Hepatic stellate cell (primary cell): ENCODE results near the gene AANAT.
A peak's percentile ranks its signal among the peaks of the same experiment; 100 is the strongest.

Experiments
- DNase-seq: peaks from one replicate; pipeline ENCODE4 v3.0.0; 2011; ENCODE audit warnings: low spot score

AANAT gene

DNA sequence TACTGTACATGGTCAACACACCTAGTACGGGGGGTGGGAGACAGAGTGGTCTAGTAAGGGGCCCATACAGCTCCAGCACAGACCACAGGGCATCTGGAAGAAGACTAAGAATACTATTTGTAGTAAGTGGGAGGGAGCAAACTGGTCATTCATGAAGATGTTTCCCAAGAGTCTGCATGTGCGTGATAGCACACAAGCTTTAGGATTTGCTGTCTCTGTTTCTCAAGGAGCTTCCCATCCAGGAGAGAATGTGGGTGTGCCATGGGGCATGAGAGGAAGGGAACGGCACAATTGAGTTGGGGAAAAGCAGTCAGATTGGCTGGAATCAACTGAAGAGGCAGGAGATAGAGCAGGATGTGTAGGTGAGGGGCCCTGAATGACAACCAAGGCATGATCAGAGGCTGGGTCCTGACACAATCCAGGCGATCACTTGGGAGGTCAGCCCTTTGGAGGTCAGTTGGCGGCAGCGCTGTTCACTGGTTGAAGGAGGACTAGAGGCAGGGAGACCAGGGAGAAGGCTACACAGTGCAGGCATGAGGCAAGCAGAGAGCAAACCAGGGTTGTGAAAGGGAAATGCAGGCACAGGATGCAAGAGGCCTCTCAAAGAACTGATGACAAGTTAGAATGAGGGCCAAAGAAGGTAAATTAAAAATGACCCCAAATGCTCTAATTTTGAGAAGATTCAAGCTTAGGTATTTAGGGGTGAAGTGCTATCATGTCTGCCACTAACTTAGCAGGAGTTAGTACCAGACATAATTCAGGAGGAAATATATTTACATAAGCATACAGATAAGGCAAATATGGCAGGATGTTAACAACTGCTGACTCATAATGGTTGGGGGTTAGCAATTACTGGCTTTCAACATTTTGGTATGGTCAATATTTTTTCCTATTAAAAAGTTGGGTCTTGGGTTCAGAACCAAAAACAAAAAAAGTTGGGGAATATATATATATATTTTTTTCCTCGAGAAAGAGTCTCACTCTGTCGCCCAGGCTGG lies 24.8 kb upstream of the AANAT start:
- DNase-seq, result no peak

DNA sequence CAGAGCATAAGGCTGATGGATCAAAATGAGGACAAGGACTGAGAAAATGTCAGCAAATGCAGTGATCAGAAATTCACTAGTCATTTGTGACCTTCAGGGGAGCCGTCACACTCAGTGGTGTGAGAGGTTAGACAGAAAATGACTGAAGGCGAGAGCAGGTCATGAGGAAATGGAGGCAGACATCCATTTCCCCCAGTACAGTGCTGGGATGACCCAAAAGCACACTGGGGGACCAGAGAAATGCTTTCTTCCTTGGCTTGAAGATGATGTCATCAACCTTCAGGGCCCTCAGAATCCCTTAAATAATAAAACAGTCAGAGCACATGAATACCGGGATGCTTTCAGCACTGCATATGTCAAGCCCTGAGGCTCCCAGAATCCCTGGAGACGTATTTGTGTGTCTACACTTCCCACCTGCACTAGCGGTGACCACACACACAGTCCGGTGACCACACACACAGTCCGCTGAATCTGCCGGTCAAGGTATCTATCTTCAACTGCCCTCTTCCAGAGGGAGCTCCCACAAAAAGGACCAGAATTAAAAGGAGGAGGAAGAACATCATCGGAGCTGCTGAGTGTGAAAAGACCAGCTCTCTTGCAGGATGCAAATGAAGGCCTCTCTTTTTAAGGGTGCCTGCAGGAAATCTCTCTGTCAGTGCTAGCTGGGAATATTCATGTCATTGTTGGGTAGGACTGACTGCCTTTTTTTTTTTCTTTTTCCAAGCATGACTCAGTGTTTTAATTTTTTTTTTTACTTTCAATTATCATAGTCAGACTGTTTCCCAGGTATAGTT lies 22.7 kb upstream of the AANAT start:
- DNase-seq, result no peak

DNA sequence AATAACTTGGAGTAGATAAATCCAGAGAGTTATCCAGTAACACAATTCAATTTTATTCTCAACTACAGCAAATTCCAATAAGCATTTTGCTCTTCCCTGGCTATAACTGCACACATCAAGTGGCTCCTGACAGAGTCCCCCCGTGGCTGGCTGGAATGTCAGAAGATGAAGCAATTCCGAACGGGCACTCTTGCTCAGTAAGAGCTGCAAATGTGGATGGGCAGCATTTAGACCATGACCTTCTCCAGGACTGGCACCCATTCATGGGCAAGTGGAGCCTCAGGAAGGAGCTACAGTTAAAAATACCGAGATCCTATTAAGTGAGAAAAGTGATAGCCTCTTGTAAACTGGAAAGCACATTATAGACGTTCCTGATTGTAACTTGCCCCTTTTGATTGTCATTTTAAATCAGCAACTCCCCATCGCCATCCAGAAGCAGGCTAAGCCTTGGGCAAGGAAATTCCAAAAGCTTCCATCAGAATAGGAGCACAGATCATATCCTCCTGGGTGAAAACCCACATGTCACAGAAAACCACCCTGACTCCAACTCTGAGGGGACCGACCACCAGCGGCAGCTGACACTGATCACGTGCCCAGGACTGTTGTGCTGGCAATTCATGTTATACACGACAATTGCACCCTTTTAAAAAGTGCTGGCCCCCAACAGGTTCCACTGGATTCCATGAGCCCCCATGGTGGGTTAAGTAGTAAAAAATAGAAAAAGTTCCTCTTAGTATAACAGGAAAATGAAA lies 21.5 kb upstream of the AANAT start:
- no peak for DNase-seq

DNA sequence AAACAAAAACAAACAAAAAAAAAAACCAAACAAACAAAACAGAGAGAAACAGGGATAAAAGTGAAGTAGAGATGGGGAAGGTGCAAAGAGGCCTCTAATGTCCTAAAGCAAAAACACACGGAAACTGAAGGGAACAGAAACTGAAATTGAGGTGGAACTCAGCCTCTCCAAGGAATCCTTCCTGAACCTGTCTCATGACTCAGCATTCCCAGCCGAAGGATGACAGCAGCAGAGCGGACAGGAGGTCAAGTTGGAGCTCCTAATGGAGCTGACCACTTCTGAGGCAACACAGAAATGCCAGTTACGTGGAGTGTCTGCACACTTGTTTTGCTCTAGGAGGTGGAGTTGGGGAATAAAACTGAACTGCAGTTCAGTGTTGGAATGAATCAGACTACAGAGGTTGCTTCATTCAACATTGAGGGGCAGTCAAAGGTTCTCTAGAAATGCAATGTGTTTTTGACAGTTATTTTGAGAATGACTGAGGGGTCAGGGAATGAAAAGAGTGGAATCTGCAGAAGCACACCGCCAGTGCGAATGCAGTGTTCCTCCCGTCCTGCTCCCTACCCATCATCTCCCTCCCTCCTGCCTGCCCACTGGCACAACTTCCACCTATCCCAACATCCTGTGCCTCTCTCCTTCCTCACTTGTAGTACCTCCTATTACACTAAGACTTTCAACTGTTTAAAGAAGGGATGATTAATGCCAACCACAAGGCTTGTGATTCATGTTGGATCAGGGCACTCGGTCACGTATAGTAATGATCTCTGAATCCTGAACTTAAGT lies 20.8 kb upstream of the AANAT start:
- peak; percentile 71 for DNase-seq

- no peak for DNase-seq
Observed at GRCh38 chr17:76447931-76448652, 19.3 kb upstream of the AANAT start.

DNA sequence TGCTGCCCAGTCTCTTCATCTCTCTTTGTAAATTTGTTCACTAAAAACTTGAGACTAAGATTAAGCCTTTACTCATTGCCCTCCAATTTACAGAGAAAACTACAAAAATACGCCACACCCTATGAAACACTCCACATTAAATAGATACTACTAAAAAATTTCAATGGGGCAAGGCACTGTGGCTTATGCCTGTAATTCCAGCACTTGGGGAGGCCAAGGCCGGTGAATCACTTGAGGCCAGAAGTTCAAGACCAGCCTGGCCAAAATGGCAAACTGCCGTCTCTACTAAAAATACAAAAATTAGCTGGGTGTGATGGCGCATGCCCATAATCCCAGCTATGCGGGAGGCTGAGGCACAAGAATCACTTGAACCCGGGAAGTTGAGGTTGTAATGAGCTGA lies 18.3 kb upstream of the AANAT start:
- DNase-seq, result no peak

- no peak for DNase-seq
Observed at GRCh38 chr17:76451506-76451905, 15.9 kb upstream of the AANAT start.

DNA sequence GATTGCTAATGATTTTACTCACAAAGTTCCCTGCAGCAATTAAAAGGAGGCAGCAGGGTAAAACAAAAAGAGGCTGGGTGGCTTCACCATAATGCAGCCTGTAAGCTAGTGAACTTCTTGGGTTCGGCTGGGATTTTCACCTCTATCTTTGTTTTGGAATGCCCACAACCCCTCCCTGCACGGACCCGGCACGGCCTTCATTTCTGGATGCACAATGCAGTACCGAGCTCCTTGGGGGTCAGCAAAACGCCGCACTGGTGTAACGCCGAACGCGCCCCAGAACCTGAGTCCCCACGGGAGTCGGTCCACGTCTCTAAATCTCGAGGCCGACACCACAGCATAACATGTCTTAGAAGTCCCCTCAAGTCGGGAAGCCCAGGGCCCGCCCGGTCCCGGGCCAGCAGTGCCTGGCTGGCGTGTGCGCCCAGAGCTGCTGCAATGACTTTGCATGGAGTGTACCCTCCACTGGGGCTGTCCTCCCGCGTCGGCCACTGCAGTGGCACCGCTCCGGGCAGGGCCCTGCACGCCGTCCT lies 15.2 kb upstream of the AANAT start:
- no peak for DNase-seq

- DNase-seq, result peak; percentile 94
Observed at GRCh38 chr17:76452660-76453430, 14.6 kb upstream of the AANAT start, which contains the start of gene UBE2O. Gene UBE2O (minus strand): TSS chr17:76453152. CDS start chr17:76453141, 11 bp downstream.

DNA sequence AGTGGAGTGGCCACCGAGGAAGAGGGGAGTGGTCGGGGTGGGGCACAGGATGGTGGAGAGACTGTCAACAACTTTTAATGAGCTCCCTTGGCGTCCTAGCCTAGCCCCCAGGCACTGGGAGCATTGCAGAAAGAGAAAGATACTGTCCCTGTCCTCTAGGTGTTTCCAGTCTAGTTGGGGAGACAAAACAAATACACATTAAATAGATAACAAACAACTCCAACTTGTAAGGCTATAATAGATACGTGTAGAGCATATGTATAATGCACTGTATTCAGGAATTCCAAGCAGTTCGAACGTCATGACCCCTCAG lies 14.0 kb upstream of the AANAT start:
- no peak for DNase-seq

GRCh38 chr17:76458580-76459490 lies 8.6 kb upstream of the AANAT start:
- peak; percentile 75 for DNase-seq

DNA sequence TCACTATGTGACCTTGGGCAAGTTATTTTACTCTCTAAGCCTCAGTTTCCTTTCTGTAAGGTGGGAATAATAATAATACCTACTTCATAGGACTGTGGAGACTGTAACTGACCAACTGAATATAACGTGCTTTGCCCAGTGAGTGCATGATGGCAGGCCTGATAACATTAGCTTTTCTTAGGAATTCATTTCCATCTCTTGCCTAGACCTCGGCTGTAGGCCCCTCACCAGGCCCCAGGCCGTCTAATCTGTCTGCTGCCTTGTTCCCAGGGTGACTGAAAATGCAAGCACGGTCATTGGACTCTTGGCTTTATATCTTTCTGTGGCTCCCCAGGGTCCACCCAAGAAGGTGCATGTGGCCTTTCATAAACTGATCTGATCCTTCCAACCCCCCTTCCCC lies 7.7 kb upstream of the AANAT start:
- no peak for DNase-seq

DNA sequence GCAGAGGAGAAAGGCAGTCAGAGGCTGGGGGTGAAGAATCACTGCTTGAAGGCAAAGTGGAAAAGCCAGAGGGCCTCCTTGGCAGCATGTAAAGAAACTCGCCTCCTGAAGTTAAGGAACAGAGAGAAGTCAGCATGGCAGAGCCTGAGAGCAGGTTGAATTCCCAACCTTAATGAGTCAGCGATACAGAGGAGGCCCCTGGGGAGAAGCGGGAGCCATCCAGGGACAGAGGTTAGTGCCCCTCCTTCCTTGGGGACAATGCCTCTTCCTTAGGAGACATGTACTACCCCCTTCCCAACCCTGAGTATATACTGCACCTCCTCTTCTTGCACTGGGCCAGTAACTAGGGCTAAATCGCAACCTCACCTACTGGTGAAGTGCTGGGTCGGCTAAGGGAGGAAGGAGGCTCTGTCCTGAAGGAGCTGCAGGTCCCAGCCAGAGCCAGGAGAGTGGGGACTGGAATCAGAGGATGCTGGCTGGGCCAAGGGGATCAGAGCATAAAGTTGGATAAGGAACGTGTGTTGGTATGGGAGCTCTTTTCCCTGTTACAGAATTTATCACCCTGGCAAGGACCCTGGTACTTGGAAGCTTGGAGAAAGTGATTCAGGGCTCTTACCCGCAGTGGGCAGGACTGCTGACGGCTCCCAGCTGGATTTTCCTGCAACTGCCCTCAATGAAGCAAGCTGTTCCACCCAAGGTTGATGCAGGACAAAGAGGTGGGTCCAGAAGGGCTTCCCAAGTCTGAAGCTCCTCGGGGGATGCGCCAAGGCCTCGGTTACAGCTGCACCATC lies 5.4 kb upstream of the AANAT start:
- no peak for DNase-seq

DNA sequence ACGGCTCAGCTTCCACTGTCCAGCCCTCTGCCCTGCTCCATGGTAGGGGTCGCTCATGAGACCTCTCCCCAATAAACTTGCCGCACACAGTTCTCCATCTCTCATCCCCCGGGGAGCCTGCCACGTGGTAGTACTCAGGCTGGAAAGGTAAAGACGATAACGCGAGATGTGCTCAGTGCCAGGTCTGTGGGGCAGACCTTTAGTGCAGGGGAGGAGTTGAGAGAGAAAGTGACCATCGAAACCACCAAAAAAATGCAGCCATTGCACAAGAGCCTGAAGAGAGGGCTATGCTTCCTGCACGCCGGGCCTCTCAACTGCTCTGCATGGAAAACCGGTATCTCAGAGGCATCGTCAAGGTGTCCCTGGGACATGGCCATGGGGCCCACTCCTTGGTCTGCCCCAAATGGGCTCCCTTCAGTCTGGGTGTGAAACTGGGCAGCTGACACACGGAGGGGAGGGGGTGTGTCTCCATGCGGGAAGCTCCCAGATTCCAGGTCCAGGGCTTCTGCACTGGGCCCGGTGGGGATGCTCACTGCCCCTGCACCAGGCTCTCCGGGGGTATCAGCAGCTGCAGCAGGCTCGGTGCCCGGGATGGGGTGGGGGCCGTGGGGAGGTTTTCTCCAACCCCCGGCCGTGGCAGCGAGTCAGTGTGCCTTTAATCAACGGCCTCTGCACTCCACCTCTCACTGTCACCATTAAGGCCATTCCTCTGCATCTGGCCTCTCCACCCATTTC lies 4.7 kb upstream of the AANAT start:
- DNase-seq, result no peak

- no peak for DNase-seq
Observed at GRCh38 chr17:76466775-76467130, 650 bp upstream of the AANAT start.

DNA sequence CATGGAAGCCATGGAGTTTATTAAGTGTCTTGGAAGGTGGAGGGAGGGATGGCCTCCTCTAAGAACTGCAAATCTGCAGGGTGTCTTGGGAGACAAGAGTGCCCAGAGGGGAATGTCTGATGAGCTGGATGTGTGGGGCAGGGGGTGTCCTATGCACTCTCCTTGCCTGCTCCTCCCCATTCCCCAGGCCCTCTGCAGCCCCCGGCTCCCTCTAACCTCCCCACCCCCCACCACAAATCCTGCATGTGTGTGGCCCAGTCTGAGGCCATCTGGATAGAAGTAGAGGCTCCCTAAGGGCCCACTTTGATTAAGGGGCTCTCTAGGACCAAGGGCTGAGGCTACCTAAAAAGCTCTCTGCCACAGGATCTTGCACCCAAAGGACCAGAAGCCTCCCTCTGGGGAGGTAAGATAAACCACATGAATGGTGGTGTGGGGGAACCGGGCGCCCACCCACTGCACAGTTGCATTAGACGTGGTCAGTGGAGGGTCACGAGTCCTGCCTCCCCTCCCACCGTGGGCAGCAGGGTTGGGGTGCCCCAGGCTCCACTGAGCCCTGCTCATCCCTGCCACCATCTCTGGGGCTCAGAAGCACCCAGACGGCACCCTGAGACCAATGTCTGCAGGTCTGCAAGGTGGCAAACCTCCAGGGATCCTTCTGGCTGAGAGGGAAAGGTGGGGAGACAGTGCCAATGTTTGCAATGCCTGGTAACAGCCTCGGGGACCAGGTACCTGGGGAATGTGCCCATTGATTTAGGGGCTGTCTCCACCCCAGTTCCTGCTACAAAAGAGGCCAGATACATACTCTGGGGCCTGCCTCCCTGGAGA lies 618 bp downstream of the AANAT start:
- no peak for DNase-seq
